ENCODE measurements around the gene AP1M1.
A peak's percentile ranks its signal among the peaks of the same experiment; 100 is the strongest.

The AP1M1 gene

DNA sequence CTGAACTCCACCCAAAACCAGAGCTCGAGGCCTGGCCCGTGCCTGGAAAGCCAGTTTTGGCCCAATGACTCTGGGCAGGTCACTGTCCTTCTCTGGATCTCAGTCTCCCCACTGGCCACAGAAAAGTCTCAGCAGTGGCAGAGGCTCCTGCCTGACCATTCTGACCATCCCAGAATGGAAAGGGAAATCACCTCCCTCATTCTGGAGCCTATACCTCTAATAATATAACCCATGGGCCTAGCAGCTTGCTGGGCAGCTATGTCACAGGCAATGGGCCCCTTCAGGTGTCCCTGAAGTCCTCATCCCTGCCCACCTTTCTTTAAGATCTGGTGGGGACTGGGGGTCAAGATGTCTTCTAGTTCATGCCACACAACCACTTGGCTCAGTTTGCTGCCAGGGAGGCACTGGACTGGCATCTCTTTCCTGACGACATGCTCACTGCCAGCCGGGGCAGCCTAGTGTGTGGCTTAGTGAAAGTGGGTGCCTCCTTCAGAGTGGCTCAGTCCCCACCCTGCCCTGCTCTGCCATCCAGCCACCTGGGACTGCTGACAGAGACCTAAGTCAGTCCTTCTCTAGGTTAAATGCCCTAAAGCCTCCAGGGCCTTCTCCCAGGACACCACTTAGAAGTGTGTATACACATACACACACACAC is 62.6 kb downstream of the AP1M1 start:
- no peak overlapping the region for H3K4me3 ChIP-seq (ENCODE audit: low read depth in 1 of 2, low read length in 1 of 2)
- TF ChIP-seq, protein P1, sequence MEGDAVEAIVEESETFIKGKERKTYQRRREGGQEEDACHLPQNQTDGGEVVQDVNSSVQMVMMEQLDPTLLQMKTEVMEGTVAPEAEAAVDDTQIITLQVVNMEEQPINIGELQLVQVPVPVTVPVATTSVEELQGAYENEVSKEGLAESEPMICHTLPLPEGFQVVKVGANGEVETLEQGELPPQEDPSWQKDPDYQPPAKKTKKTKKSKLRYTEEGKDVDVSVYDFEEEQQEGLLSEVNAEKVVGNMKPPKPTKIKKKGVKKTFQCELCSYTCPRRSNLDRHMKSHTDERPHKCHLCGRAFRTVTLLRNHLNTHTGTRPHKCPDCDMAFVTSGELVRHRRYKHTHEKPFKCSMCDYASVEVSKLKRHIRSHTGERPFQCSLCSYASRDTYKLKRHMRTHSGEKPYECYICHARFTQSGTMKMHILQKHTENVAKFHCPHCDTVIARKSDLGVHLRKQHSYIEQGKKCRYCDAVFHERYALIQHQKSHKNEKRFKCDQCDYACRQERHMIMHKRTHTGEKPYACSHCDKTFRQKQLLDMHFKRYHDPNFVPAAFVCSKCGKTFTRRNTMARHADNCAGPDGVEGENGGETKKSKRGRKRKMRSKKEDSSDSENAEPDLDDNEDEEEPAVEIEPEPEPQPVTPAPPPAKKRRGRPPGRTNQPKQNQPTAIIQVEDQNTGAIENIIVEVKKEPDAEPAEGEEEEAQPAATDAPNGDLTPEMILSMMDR (IDR thresholded peaks at IDR 0.05): no peak
- no peak overlapping the region for H3K27ac ChIP-seq

DNA sequence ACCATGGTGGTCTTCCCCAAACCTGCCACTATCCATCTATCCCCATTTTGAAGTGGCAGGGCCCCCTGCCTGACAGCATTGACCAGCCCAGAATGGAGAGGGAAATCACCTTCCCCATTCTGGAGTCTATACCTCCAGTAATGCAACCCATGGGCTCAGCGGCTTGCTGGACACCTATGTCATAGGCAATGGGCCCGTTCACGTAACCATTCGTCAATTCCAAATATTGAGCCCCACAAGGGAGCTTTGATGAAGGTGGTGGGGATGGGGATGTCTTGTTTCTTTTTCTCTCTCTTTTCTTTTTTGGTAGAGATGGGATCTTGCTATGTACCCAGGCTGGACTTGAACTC is 63.1 kb downstream of the AP1M1 start:
- H3K9me3 ChIP-seq: no peaks in the 10 kb centered on the region
- H3K36me3 ChIP-seq: no peaks in the 10 kb centered on the region
- TF ChIP-seq, protein P1 (IDR thresholded peaks at IDR 0.05): no peak
- H3K27me3 ChIP-seq: peaks cover 92% of the 10 kb centered on the region
- no peak overlapping the region for H3K27ac ChIP-seq
- H3K4me3 ChIP-seq (ENCODE audit: low read depth in 1 of 2, low read length in 1 of 2): no peak overlapping the region
- H3K4me1 ChIP-seq (ENCODE audit: control insufficient read depth in 1 of 2, insufficient read depth in 1 of 2, low read depth in 1 of 2, low read length in 1 of 2): peaks cover 23 to 27% of the 10 kb centered on the region in 2 experiments

More for the DNA sequence above, 62.6 kb downstream of the AP1M1 start:
- Histone ChIP-seq H3K4me1 (ENCODE audit: control insufficient read depth in 1 of 2, insufficient read depth in 1 of 2, low read depth in 1 of 2, low read length in 1 of 2) (peaks cover 23 to 27% of the 10 kb centered on the region in 2 experiments), H3K9me3 (no peaks in the 10 kb centered on the region), H3K27me3 (peaks cover 87% of the 10 kb centered on the region), H3K36me3 (no peaks in the 10 kb centered on the region)

DNA sequence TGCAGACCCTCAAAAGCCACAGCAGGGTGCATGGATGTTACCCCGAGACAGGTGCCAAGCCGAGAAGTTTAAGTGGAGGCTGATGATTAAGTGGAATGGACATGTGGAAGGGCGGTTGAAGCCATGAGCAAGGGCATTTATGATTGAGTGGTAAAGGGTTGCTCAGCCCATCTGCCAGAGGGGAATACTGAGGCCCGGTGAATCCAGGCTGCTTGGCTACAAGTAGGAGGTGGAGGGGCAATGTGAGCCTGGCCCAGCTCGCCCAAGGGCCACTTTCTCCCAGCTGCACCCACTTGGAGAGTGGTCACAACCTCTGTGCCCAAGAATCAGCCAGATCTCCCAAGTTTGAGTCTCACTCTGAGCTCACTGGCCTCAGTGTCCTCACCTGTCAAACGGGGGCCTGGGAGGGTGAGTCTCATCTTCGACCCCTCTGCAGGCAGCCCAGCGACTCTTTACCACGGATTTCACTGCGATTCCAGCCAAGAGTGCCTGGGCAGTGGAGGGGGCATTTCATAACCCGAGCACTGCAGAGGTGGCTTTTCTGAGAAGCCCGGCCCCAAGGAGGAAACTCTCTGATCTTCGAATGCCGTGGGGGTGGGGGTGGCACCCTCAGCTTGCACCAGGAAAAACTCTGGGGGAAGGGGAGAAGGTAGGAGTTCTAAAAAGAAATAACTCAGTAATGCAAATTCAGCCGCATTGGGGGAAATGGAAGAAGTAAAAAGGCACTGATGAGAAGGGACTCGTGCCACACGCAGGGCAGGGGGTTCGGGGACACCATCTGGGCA is 64.1 kb downstream of the AP1M1 start:
- Histone ChIP-seq H3K9me3 (no peaks in the 10 kb centered on the region), H3K27ac (no peak overlapping the region), H3K4me1 (ENCODE audit: control insufficient read depth in 1 of 2, insufficient read depth in 1 of 2, low read depth in 1 of 2, low read length in 1 of 2) (peaks cover 23 to 27% of the 10 kb centered on the region in 2 experiments), H3K27me3 (peaks cover 96% of the 10 kb centered on the region), H3K36me3 (no peaks in the 10 kb centered on the region), H3K4me3 (ENCODE audit: low read depth in 1 of 2, low read length in 1 of 2) (no peak overlapping the region)
- TF ChIP-seq, protein P1 (IDR thresholded peaks at IDR 0.05): no peak

DNA sequence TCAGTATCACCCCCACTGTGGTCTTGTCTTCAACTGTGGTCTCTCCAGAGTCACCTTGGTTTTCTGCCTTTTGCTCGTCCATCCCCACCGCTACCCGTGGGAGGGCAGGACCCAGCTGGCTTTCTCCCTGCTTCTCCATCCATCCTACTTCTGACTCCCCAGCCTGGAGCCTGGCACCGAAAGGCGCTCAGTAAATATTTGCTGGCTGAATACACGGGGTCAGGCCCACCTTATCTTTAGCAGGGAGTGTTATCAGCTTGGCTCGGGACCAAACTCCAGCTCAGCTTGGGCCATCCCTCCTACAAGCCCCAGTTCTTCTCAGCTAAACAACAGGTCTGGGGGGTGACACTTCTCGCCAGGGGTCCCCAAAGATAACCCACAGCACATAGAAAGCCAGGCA is 64.9 kb downstream of the AP1M1 start:
- TF ChIP-seq, protein P1 (IDR thresholded peaks at IDR 0.05): no peak
- no peaks in the 10 kb centered on the region for H3K36me3 ChIP-seq
- no peak overlapping the region for H3K4me3 ChIP-seq (ENCODE audit: low read depth in 1 of 2, low read length in 1 of 2)
- peak overlapping the region; percentile 29 for H3K27ac ChIP-seq
- H3K27me3 ChIP-seq: peaks cover 93% of the 10 kb centered on the region
- no peaks in the 10 kb centered on the region for H3K9me3 ChIP-seq
- peaks cover 23 to 27% of the 10 kb centered on the region in 2 experiments for H3K4me1 ChIP-seq (ENCODE audit: control insufficient read depth in 1 of 2, insufficient read depth in 1 of 2, low read depth in 1 of 2, low read length in 1 of 2)

DNA sequence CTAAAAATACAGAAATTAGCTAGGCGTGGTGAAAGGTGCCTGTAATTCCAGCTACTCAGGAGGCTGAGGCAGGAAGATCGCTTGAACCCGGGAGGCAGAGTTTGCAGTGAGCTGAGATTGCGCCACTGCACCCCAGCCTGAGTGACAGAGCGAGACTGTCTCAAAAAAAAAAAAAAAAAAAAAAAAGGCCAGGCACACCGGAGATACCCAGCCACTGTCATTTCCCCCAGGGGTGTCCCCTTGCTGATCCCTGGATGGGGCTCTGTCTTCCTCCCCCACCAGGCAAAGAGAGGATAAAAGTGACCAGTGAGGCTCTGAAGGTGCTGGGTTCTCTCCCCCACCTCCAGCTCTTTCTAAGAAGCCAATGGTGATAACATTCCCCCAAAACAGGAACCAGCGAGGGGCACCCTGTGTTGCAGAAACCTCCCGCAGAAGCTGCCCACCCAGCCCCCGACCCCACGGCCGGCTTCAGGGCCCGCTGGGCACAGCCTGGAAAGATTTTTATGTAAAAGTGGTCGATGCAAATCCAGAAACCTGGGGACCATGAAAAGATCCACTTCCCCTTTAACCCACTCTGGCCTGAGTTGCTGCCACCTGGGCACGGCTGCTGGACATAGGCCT is 65.5 kb downstream of the AP1M1 start:
- Histone ChIP-seq H3K4me1 (ENCODE audit: control insufficient read depth in 1 of 2, insufficient read depth in 1 of 2, low read depth in 1 of 2, low read length in 1 of 2) (peaks cover 23 to 26% of the 10 kb centered on the region in 2 experiments), H3K27me3 (peaks cover 87% of the 10 kb centered on the region), H3K4me3 (ENCODE audit: low read depth in 1 of 2, low read length in 1 of 2) (peak overlapping the region; percentile 41), H3K36me3 (no peaks in the 10 kb centered on the region), H3K27ac (peak overlapping the region; percentile 33), H3K9me3 (no peaks in the 10 kb centered on the region)
- TF ChIP-seq, protein P1 (IDR thresholded peaks at IDR 0.05): no peak

All from neutrophil (primary cell).